Measurements from ENCODE around the gene CLSTN2. TPM values are rescaled to one million over a fixed set of nuclear protein-coding genes. Genes with fewer than 3 reads are reported as not detected.

The CLSTN2 gene
- total RNA-seq, 1 experiment from 2014 or later = 0.02 TPM

GRCh38 chr3:140015741-140016140 lies 80.8 kb downstream of the CLSTN2 start (continued):
- no peak for TF ChIP-seq SIN3A (IDR thresholded peaks at IDR 0.05; ENCODE audit: low read depth)
- no peak for TF ChIP-seq RAD21 (IDR thresholded peaks at IDR 0.05; ENCODE audit: low read depth)

GRCh38 chr3:140018556-140018955 lies 83.6 kb downstream of the CLSTN2 start:
- Histone ChIP-seq H2AFZ (ENCODE audit: low read depth, low read length, poor library complexity, severe bottlenecking) (no peak overlapping the region), H3K9me3 (ENCODE audit: control insufficient read depth in 1 of 2, insufficient read depth in 1 of 2, low read depth in 1 of 2, low read length in 2 of 2) (no peaks in the 10 kb centered on the region), H4K20me1 (ENCODE audit: insufficient read depth) (no peaks in the 10 kb centered on the region), H3K79me2 (ENCODE audit: insufficient read depth, low read length) (no peaks in the 10 kb centered on the region), H3K4me2 (ENCODE audit: low read length) (no peak overlapping the region), H3K9ac (ENCODE audit: low read length) (no peak overlapping the region), H3K9me2 (ENCODE audit: insufficient read depth) (no peaks in the 10 kb centered on the region), H3K4me3 (replicated peaks in 1 of 2; ENCODE audit: low read depth in 1 of 2, low read length in 2 of 2) (no peak overlapping the region), H3K27me3 (ENCODE audit: insufficient read depth, low read length) (peaks cover 26% of the 10 kb centered on the region; the same call in 1 of the 2 replicates), H3K36me3 (ENCODE audit: control insufficient read depth in 1 of 2, insufficient read depth in 2 of 2, low read length in 2 of 2) (no peaks in the 10 kb centered on the region), H3K27ac (ENCODE audit: low read depth, low read length) (no peak overlapping the region), H3K4me1 (ENCODE audit: control insufficient read depth in 1 of 2, insufficient read depth in 2 of 2, low read length in 2 of 2) (no peaks in the 10 kb centered on the region)
- ATAC-seq (no peak), DNase-seq (ENCODE audit: low read depth, low spot score) (no peak)
- no peak for TF ChIP-seq CBX3 (IDR thresholded peaks at IDR 0.05; ENCODE audit: low read depth)
- TF ChIP-seq CEBPB (IDR thresholded peaks at IDR 0.05; ENCODE audit: low read depth) = no peak
- TF ChIP-seq SIN3A (IDR thresholded peaks at IDR 0.05; ENCODE audit: low read depth) = no peak
- no peak for TF ChIP-seq CTCF (IDR thresholded peaks at IDR 0.05 in 2 of 3, conservative IDR thresholded peaks at IDR 0.05 in 1 of 3; ENCODE audit: borderline replicate concordance in 1 of 3, insufficient read depth in 1 of 3, low read depth in 2 of 3, low read length in 2 of 3)
- no peak for TF ChIP-seq ATF3 (IDR thresholded peaks at IDR 0.05)
- no peak for TF ChIP-seq ZBTB33 (IDR thresholded peaks at IDR 0.05; ENCODE audit: extremely low read depth, insufficient replicate concordance, low read length)
- TF ChIP-seq ZFX (IDR thresholded peaks at IDR 0.05) = no peak
- no peak for TF ChIP-seq RAD21 (IDR thresholded peaks at IDR 0.05; ENCODE audit: low read depth)
- TF ChIP-seq EGR1 (IDR thresholded peaks at IDR 0.05; ENCODE audit: low read depth) = no peak
- no peak for TF ChIP-seq TCF7L2 (IDR thresholded peaks at IDR 0.05; ENCODE audit: borderline replicate concordance, extremely low read depth, insufficient read depth, insufficient read length)
- TF ChIP-seq ZNF274 (IDR thresholded peaks at IDR 0.05; ENCODE audit: low read depth, low read length) = no peak
- TF ChIP-seq SRF (IDR thresholded peaks at IDR 0.05; ENCODE audit: low read depth) = no peak
- TF ChIP-seq ELF1 (IDR thresholded peaks at IDR 0.05; ENCODE audit: borderline replicate concordance, low read depth) = no peak
- no peak for TF ChIP-seq EZH2 (IDR thresholded peaks at IDR 0.05)
- TF ChIP-seq FOSL1 (IDR thresholded peaks at IDR 0.05; ENCODE audit: low read depth) = no peak
- TF ChIP-seq EZH2phosphoT487 (IDR thresholded peaks at IDR 0.05; ENCODE audit: borderline replicate concordance) = no peak
- no peak for TF ChIP-seq JUND (IDR thresholded peaks at IDR 0.05)
- TF ChIP-seq POLR2A (IDR thresholded peaks at IDR 0.05; ENCODE audit: borderline replicate concordance, extremely low read depth, insufficient read depth, insufficient read length) = no peak
- no peak for TF ChIP-seq YY1 (IDR thresholded peaks at IDR 0.05; ENCODE audit: extremely low read depth, insufficient replicate concordance, low read depth, low read length)
- ChIA-PET POLR2A (no interaction called here), CTCF (no interaction called here), RAD21 (ENCODE audit: low non-redundant PET in 1 of 2, low total read pairs in 2 of 2, uncharacterized antibody in 2 of 2, unreplicated experiment in 2 of 2) (no interaction called here)
- intact Hi-C loops (cut with micrococcal nuclease) = no loop called here
- no TSS peak for BruUV-seq (replicated peaks)

Measured in HCT116 (cell line).